DOHH2 (cell line): ENCODE measurements around the gene CNPY1.

Experiments used
- EZH2phosphoT487 ChIP-seq: fragments of 200-600 bp; sonication (generic); IDR thresholded peaks from 2 replicates; pipeline ENCODE4 v1.6.1; 2017; ENCODE audit warnings: borderline replicate concordance, mild to moderate bottlenecking, antibody characterized with exemption, low read length, moderate library complexity, mixed read lengths
- TF ChIP-seq, protein P1 (sequence below): fragments of 200-600 bp; sonication (generic); IDR thresholded peaks from one replicate; pipeline ENCODE4 v1.5.1; 2014; ENCODE audit warnings: antibody characterized with exemption, mild to moderate bottlenecking, low read depth, low read length; ENCODE audit not compliant: poor library complexity, severe bottlenecking

DNA sequence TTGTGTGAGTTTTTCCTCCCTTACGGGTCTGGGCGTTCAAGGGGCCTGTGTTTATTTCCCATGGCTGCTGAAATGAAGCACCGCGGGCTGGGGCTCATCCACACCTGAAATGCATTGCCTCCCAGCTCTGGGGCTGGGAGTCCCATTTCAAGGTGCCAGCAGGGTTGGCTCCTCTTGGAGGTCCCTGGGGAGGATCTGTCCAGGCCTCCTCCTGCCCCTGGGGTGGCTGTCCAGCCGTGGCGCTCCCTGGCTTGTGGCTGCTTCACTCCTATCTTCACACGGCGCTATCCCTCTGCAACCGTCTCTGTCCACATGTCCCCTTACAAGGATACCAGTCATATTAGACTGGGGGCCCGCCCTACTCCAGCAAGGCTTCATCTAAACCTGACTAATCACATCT lies 41.1 kb upstream of the CNPY1 start:
- TF ChIP-seq, protein P1, sequence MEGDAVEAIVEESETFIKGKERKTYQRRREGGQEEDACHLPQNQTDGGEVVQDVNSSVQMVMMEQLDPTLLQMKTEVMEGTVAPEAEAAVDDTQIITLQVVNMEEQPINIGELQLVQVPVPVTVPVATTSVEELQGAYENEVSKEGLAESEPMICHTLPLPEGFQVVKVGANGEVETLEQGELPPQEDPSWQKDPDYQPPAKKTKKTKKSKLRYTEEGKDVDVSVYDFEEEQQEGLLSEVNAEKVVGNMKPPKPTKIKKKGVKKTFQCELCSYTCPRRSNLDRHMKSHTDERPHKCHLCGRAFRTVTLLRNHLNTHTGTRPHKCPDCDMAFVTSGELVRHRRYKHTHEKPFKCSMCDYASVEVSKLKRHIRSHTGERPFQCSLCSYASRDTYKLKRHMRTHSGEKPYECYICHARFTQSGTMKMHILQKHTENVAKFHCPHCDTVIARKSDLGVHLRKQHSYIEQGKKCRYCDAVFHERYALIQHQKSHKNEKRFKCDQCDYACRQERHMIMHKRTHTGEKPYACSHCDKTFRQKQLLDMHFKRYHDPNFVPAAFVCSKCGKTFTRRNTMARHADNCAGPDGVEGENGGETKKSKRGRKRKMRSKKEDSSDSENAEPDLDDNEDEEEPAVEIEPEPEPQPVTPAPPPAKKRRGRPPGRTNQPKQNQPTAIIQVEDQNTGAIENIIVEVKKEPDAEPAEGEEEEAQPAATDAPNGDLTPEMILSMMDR, result no peak
- TF ChIP-seq EZH2phosphoT487, result no peak
